ENCODE measurements around the gene CTXN2. TPM values are rescaled to one million over a fixed set of nuclear protein-coding genes. Genes with fewer than 3 reads are reported as not detected.

The CTXN2 gene
- total and polyA plus RNA-seq, 10 of the 15 experiments (the other 5 are each of a cell fraction or from before 2014, with no cell fraction given) = 0.01 to 0.09 TPM; not detected in 8

GRCh38 chr15:48170981-48171380 is 20.5 kb upstream of the CTXN2 start:
- TF ChIP-seq SREBF1 (IDR thresholded peaks at IDR 0.05; ENCODE audit: low read length) (no peak), BMI1 (IDR thresholded peaks at IDR 0.05; ENCODE audit: borderline replicate concordance) (no peak), YY1 (IDR thresholded peaks at IDR 0.05; ENCODE audit: low read depth, low read length) (no peak), E2F8 (IDR thresholded peaks at IDR 0.05; ENCODE audit: low read depth, partially characterized antibody) (no peak), ZBTB33 (IDR thresholded peaks at IDR 0.05) (no peak)
- Histone ChIP-seq H3K4me1 (ENCODE audit: control insufficient read depth, insufficient read depth, low read length) (0 out of 2 replicates have a peak, but pooled peaks cover 7% of the 10 kb centered on the region), H3K27me3 (replicated peaks in 1 of 2; ENCODE audit: control insufficient read depth in 2 of 2, insufficient read depth in 2 of 2, low read length in 1 of 2) (no peaks in the 10 kb centered on the region), H2AFZ (ENCODE audit: control insufficient read depth, low read depth, low read length) (no peak overlapping the region), H3K79me2 (ENCODE audit: control insufficient read depth, insufficient read depth, low read length) (peaks cover 29% of the 10 kb centered on the region), H3K9ac (ENCODE audit: control insufficient read depth, insufficient read depth, low read length) (no peak overlapping the region), H3K4me3 (no peak overlapping the region), H3K4me2 (ENCODE audit: control insufficient read depth, insufficient read depth) (no peak overlapping the region), H3K36me3 (ENCODE audit: control insufficient read depth in 2 of 2, insufficient read depth in 2 of 2, low read length in 1 of 2) (peaks cover 0 to 13% of the 10 kb centered on the region in 2 experiments; a peak in 2 of 4 replicates), H3K27ac (ENCODE audit: control insufficient read depth, insufficient read depth) (no peak overlapping the region), H4K20me1 (ENCODE audit: control insufficient read depth, insufficient read depth) (no peaks in the 10 kb centered on the region), H3K9me3 (replicated peaks; ENCODE audit: control insufficient read depth, insufficient read depth, low read length) (peaks cover 5% of the 10 kb centered on the region; the same call in 2 of the 3 replicates)
- no peak; the same call in 2 of the 3 replicates for ATAC-seq
- RAD21 ChIA-PET (ENCODE audit: unreplicated experiment) = no interaction called here
- no TSS peak for BruUV-seq (replicated peaks)
- FAIRE-seq = no peak
- CTCF ChIA-PET = no interaction called here
- SMC1A ChIA-PET (ENCODE audit: uncharacterized antibody, unreplicated experiment) = no interaction called here
- DNase-seq (ENCODE audit: low read depth, low spot score) = no peak
- intact Hi-C loops (cut with micrococcal nuclease; ENCODE audit: unreplicated experiment) = no loop called here
- WGBS (ENCODE audit: insufficient coverage, insufficient replicate concordance, low lambda C conversion rate, missing lambda C conversion rate) = 100% methylated on average over 1 of the region's 1 CpG
- POLR2A ChIA-PET = no interaction called here
- in situ Hi-C loops (cut with MboI) = loop anchor here (25.0 kb wide), 1 partner anchor 641 kb away; the partner anchor contains the start of gene CEP152
